A549 (cell line): ENCODE data around the gene NNT.

ENCODE experiments used
- POLR2A ChIP-seq: IDR thresholded peaks from 2 replicates; pipeline ENCODE4 v1.6.1; 2012; ENCODE audit warnings: mild to moderate bottlenecking, low read length
- RAD21 ChIP-seq, 2 experiments: fragments of >200 bp in 1 of 2; sonication (Bioruptor Twin) in 1 of 2; formaldehyde crosslinking in 1 of 2; IDR thresholded peaks in 1 of 2; conservative IDR thresholded peaks in 1 of 2; 2 replicates in 1 of 2; 3 replicates in 1 of 2; pipeline ENCODE4 v1.6.1; 2012 to 2018; ENCODE audit warnings: inconsistent platforms in 1 of 2
- RARB ChIP-seq: fragments of 250-450 bp; sonication (Bioruptor Pico); IDR thresholded peaks from 2 replicates; pipeline ENCODE4 v1.8.0; 2021; ENCODE audit warnings: mild to moderate bottlenecking, moderate library complexity
- USF2 ChIP-seq: fragments of 450-650 bp; IDR thresholded peaks from 2 replicates; pipeline ENCODE4 v1.6.1; 2014; ENCODE audit warnings: antibody characterized with exemption
- TF ChIP-seq, protein P1 (sequence below): fragments of >200 bp; sonication (Bioruptor Twin); formaldehyde crosslinking; IDR thresholded peaks from 3 replicates; pipeline ENCODE4 v1.5.1; 2016

GRCh38 chr5:43694027-43694426 is 91.0 kb downstream of the NNT start:
- TF ChIP-seq, protein P1, sequence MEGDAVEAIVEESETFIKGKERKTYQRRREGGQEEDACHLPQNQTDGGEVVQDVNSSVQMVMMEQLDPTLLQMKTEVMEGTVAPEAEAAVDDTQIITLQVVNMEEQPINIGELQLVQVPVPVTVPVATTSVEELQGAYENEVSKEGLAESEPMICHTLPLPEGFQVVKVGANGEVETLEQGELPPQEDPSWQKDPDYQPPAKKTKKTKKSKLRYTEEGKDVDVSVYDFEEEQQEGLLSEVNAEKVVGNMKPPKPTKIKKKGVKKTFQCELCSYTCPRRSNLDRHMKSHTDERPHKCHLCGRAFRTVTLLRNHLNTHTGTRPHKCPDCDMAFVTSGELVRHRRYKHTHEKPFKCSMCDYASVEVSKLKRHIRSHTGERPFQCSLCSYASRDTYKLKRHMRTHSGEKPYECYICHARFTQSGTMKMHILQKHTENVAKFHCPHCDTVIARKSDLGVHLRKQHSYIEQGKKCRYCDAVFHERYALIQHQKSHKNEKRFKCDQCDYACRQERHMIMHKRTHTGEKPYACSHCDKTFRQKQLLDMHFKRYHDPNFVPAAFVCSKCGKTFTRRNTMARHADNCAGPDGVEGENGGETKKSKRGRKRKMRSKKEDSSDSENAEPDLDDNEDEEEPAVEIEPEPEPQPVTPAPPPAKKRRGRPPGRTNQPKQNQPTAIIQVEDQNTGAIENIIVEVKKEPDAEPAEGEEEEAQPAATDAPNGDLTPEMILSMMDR, result no peak
- TF ChIP-seq RARB (CRISPR knock-in tag) (no peak), POLR2A (no peak), RAD21 (conservative IDR thresholded peaks at IDR 0.05 in 1 of 2, IDR thresholded peaks at IDR 0.05 in 1 of 2) (no peak), USF2 (no peak)
